Activated CD4-positive, alpha-beta T cell treated with anti-CD3 and anti-CD28 coated beads, Interleukin-2, Interleukin-4, amounts not matched to agents 100 ng/mL and 50 ng/mL, durations not matched to agents 16 hours and 8 hours (primary cell): Measurements from ENCODE around the gene HIBADH.

Source experiments
- DNase-seq: peaks from one replicate; pipeline ENCODE4 v3.0.0-alpha.2; 2020; ENCODE audit warnings: low spot score

The HIBADH gene

GRCh38 chr7:27491534-27491933 lies 171.1 kb downstream of the HIBADH start:
- no peak for DNase-seq

- DNase-seq = no peak
These were observed 175.2 kb downstream of the HIBADH start for GRCh38 chr7:27487509-27487908.

DNA sequence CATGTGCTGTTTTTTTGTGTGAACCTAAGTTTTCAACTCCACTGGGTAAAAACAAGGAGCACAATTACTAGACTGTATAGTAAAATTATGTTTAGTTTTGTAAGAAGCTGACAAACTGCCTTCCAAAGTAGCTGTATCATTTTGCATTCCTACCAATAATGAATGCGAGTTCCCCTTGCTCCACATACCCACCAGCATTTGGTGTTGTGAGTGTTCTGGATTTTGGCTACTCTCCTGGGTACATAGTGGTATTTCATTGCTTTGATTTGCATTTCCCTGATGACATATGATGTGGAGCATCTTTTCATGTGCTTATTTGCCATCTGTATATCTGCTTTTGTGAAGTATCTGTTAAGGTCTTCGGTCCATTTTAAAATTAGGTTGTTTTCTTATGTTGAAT lies 178.2 kb downstream of the HIBADH start:
- DNase-seq = no peak

GRCh38 chr7:27482219-27482618 lies 180.5 kb downstream of the HIBADH start:
- no peak for DNase-seq

DNA sequence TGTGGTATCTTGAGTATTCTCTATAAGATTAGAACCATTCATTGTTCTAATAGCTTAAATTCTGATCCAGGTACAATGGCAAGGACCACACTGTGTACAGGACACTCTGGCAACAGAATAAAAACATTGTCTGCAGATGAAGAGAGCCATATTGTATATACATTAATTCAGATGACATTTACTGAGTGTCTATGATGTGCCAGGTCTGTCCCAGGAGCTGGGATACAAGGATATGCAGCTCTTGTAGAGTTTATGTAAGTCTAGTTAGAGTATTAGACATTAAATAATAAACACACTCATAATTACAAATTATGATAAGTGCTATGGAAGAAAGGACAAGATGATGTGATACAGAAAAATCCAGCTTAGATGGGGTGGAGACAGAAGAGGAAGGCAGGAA lies 184.1 kb downstream of the HIBADH start:
- DNase-seq = no peak

DNA sequence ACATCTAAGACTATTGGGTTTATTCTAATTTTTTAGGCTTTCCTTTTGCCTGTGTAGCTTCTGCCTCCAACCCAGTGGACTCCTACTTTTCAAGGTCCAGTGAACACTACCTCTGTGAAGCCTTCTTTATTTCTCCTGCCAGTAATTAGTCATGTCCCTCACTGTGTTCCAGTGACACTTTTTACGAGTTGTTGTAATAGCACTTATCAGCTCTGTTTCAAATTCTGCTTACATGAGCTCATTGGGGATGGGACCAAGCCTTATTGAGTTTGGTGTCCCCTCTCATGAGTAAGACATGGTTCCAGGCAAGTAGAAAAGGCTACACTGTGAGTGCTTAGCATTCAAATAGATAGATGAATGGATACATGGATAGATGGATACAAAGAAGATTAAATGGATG lies 184.6 kb downstream of the HIBADH start:
- no peak for DNase-seq

GRCh38 chr7:27476493-27476892 lies 186.2 kb downstream of the HIBADH start:
- DNase-seq = no peak
